PC-3 (cell line): ENCODE data around the gene CEP192.

ENCODE experiments used
- CTCF ChIP-seq: fragments of 300-600 bp; sonication (generic); conservative IDR thresholded peaks from 2 replicates; pipeline ENCODE4 v1.5.1; 2017; ENCODE audit warnings: antibody characterized with exemption, low read depth, mild to moderate bottlenecking, low read length
- EZH2 ChIP-seq: fragments of 300-600 bp; sonication (generic); IDR thresholded peaks from one replicate; pipeline ENCODE4 v1.6.1; 2017; ENCODE audit warnings: antibody characterized with exemption, mild to moderate bottlenecking, low read length; ENCODE audit not compliant: unreplicated experiment

- no peak for TF ChIP-seq CTCF
- no peak for TF ChIP-seq EZH2
These were observed 129.1 kb downstream of the CEP192 start for GRCh38 chr18:13120255-13120654.
